CMK (cell line): ENCODE measurements around the gene MYO15B.

ENCODE experiments used
- DNase-seq: peaks from one replicate; pipeline ENCODE4 v3.0.0-alpha.2; 2010; ENCODE audit warnings: low read depth

MYO15B gene

DNA sequence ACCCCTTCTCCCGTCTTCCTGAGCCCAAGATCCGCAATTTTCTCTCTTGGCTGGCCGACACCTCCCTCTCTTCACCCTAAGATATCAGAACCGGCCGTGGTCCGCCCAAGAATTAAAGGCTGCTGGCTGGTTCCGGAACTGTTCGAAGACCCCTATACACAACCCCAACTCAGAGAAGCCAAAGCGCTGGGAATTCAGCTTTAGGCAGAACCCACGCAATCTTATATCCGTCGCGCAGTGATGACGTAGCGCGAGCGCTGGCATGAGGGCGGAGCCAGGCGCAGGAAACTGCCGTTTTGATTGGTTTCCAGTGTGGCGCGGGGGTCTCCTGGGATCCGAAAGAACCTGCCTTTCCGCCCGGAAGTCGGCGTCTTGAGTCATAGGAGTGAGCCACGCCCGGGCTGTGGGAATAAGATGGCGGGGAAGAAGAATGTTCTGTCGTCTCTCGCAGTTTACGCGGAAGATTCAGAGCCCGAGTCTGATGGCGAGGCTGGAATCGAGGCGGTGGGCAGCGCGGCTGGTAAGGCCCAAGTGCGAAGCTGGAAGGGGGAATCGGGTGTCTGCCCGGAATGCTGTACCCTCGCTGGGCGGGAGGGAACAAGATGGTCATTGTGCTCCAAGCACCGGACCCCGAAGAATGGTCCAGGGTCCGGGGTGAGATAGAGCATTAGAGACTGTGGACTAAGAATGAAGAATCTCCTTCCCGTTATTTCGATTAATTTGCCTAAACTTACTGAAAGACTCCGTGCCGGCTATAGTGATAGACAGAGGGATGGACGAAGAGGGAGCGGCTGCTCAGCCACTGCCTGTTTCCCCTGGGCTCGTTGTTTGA lies 79.6 kb downstream of the MYO15B start, which contains the start of the genes RECQL5 and SAP30BP:
RECQL5 (minus strand) TSS at position 196 of the 832 bp plus-strand sequence. CDS start 597 bp downstream, outside the sequence.
SAP30BP (plus strand) TSS at position 380 of the 832 bp plus-strand sequence; CDS start at position 415, 35 bp downstream.
- DNase-seq, result peak; percentile 96

DNA sequence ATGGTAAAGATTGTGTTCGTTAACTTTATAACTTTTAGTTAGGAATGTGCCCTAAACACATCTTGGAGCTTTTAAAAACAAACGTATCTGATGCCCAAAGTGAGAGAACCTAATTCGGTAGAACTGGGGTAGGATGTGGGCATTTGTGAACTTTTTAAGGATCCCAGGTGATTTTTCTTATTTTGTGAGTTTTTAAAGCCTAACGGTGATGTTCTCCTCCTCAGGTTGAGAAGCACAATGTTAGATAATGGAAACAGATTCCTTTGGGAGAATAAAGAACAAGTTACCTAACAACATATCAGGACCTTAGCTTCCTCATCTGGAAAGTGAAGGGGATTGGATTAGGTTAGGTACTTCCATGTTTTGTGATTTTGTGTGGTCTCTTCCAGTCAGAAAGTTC lies 80.2 kb downstream of the MYO15B start:
- DNase-seq, result no peak

DNA sequence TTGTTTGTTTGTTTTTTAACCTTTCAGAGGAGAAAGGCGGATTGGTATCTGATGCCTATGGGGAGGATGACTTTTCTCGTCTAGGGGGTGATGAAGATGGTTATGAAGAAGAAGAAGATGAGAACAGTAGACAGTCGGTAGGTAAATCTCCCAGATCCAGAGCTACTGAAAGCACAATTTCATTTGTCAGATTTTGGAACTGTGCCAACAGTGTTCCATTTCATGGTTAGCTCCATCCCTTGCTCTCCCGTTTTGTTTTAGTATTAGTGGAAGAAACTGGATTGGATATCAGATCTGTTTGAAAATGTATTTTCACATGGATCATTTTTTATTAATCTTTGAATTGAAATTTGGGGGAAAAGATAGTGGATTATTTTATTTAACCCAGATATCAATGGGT lies 80.9 kb downstream of the MYO15B start:
- DNase-seq, result no peak

DNA sequence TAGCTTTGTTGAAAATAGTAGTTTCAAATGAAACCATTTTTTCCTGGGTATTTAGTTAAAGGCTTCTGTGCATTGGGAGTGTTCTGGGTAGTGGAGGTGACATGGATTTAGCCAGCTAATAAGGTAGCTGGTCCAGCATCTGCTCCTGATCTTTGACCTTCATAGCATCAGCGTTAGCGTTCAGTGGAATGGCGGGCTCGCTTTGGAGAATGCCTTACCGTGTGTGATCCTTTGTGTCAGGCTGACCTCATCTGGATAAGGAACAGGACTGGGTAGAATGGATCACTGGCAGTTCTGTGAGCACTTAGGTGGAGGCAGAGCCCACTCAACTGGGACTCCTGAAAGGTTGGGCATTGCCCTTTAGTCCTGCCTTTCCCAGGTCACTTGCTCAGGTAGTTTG lies 83.3 kb downstream of the MYO15B start:
- DNase-seq, result no peak

DNA sequence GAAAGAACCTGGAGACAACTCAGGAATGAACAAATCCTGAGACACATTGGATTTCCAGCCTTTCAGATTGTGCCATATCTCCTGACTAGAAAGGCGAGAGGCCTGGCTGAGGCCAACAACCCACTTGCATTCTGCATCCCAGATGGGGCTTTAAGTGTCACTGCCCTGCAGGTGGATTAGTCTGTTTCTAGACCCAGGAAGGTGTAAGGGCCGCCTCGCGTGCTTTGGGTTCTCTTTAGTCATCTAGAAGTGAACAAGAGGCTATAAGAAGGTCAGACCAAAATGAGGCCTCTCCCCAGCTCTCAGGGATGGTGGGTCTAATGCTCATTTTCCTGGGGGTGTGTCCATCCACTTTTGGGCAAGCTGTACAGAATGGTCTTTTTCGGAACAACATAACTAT lies 84.4 kb downstream of the MYO15B start:
- DNase-seq, result no peak

DNA sequence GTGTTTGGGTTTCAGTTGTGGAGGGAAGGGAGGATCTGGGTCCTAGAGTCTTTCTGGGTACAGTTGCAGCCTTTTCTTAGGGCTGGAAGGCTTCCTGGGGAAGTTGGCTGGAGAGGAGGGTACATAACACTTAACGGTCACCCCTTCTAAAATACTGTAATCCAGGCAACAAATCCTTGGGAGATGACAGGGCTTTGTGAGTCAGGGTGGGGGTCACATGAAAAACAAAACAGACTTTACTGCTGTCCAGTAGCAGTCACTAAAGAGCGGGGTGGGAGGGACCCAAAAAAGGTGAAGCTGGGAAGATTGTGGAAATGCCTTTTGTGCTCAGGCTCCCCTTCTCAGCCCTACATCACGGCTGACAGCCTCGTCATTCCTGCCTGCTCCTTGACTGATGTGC lies 85.9 kb downstream of the MYO15B start:
- DNase-seq, result no peak
